ENCODE data around the gene RRP9.

RRP9 gene

DNA sequence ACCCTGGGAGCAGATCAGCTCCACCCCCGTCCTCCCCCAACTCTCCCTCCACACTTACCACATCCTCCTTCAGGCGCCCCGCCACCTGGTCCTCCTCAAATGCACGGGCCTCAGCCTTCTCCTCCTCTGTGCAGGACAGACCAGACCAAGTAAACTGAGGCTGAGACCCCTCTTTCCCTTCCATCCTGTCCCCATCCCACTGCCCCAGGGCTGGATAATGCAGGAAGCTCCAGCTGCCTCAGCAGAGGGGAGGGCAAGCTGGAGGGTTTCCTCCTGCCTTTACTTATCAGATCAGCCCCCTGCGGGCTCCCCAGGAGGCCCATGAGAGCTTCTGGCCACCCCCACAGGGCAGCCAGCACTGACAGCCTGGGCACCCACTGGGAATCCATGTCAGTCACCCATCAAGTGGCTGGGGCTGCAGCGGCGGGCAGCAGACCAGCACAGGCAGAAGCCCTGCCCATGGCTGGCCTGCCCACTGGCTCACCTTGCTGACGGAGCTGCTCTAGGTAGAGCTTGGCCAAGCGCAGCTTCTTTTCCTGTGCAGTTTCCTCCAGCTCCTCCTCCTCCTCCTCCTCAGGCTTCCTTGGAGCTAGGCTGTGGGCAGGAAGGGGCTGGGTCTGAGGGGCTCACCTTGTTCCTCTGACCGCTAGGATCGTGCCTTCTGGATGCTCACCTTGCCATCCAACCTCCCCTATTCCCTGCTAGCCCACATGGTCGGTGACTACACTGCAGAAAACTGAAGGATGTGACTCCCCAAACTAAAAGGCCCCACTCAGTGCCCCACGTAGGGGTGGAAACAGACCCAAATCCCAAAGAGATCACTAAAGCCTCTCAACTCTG lies 3.9 kb downstream of the RRP9 start:
- no peak overlapping the region for H3K4me3 ChIP-seq (ENCODE audit: low read depth, low read length)
- no peak for TF ChIP-seq CTCF (IDR thresholded peaks at IDR 0.05; ENCODE audit: low read depth, low read length)
- DNase-seq (ENCODE audit: low read depth, low spot score): no peak
- in situ Hi-C loops (cut with HindIII; ENCODE audit: low sequenced_read_pairs): no loop called here

DNA sequence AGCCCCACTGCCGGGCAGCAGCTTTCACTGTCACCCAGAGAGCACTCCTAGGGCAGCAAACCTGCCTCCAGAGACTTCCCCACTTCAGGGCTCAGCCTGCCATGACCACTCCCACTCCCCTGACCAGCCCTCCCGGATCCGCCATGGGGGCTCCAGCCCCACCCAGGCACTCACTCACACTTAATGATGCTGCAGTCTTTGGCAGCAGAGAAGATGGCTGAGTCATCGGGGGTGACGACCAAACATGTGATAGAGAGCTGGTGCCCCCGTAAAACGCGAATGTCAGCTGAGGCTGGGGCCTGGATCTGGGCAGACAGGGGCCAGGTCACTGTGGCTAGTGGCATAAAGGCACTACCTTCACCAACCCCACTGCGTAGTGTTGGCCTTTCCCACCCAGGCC lies 4.7 kb downstream of the RRP9 start:
- no peak for DNase-seq (ENCODE audit: low read depth, low spot score)
- no peak overlapping the region for H3K4me3 ChIP-seq (ENCODE audit: low read depth, low read length)
- TF ChIP-seq CTCF (IDR thresholded peaks at IDR 0.05; ENCODE audit: low read depth, low read length): no peak
- in situ Hi-C loops (cut with HindIII; ENCODE audit: low sequenced_read_pairs): no loop called here

GRCh38 chr3:51935886-51936755 lies 5.6 kb downstream of the RRP9 start:
- no peak for TF ChIP-seq CTCF (IDR thresholded peaks at IDR 0.05; ENCODE audit: low read depth, low read length)
- in situ Hi-C loops (cut with HindIII; ENCODE audit: low sequenced_read_pairs): no loop called here
- no peak overlapping the region for H3K4me3 ChIP-seq (ENCODE audit: low read depth, low read length)
- no peak for DNase-seq (ENCODE audit: low read depth, low spot score)

DNA sequence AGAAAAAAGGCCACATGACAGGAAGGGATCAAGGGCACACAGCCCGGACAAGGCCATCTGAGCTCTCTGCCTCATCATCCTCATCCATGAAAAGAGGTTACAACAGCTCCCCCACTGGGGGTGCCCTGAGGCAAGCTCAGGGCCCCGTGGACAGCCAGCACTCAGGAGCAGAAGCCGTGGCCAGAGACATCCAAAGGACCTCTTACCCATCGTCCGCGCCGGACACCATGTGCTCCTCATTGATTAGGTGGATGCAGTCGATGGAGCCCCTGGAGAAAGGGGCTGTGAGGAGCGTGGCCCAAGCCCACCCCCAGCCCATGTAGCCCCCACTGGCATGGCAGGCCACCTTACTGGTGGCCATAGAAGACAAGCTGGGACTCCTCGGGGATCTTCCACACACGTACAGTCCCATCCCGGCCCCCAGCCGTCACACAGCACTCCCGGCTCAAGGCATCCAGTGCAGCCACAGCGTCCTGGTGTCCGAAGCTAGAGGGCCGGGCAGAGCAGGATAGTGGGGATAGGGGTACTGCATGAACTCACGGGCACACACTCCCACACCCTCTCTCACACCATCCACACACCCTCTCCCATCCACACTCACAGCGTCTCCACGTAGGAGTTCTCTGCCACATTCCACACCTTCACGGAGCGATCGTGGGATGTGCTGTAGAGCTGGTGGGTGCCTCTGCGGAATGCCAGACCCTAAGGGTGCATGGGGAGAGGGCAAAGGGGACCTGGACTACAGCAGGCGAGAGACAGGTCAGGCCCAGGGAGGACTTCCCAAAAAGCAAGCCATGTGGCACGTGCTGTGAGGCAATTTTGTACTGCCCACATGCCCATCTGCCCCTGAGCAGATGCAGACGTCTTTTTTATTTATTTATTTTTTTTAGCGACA lies 6.5 kb downstream of the RRP9 start:
- no peak for DNase-seq (ENCODE audit: low read depth, low spot score)
- H3K4me3 ChIP-seq (ENCODE audit: low read depth, low read length): no peak overlapping the region
- in situ Hi-C loops (cut with HindIII; ENCODE audit: low sequenced_read_pairs): no loop called here
- TF ChIP-seq CTCF (IDR thresholded peaks at IDR 0.05; ENCODE audit: low read depth, low read length): no peak

GRCh38 chr3:51934139-51934850 lies 7.4 kb downstream of the RRP9 start:
- in situ Hi-C loops (cut with HindIII; ENCODE audit: low sequenced_read_pairs): no loop called here
- H3K4me3 ChIP-seq (ENCODE audit: low read depth, low read length): no peak overlapping the region
- no peak for TF ChIP-seq CTCF (IDR thresholded peaks at IDR 0.05; ENCODE audit: low read depth, low read length)
- no peak for DNase-seq (ENCODE audit: low read depth, low spot score)
